GM12878 (cell line): ENCODE data around the gene PHF21B. TPM values are rescaled to one million over a fixed set of nuclear protein-coding genes. Genes with fewer than 3 reads are reported as not detected.

ENCODE experiments used
- ATAC-seq: fragments of 200-7000 bp; cut with Tn5 transposase; 3 replicates; pipeline ENCODE4 v1.9.1; 2020; ENCODE audit warnings: mild to moderate bottlenecking, moderate library complexity
- BruUV-seq: library from RNA; stranded (reverse); fragments of 400-500 nt; replicated peaks from 2 replicates; lab custom pipeline; 2021; lab: Mats Ljungman, UMichigan
- CTCF ChIA-PET: fragments of 300-600 bp; sonication (Branson Sonifier 250); formaldehyde crosslinking; extraction: SDS; loops from one replicate; lab custom pipeline; 2021; ENCODE audit warnings: inconsistent platforms; lab: Yijun Ruan, JAX
- POLR2A ChIA-PET: fragments of 350-600 bp; formaldehyde crosslinking; extraction: SDS; loops from one replicate; lab custom pipeline; 2021; ENCODE audit warnings: inconsistent platforms; lab: Charles Lee
- RAD21 ChIA-PET: fragments of 300-600 bp; sonication (Branson Sonifier 250); formaldehyde crosslinking; loops from one replicate; lab custom pipeline; 2023; ENCODE audit warnings: antibody characterized with exemption; ENCODE audit not compliant: unreplicated experiment; lab: Charles Lee
- SMC1A ChIA-PET: fragments of 300-600 bp; sonication (Branson Sonifier 250); formaldehyde crosslinking; loops from one replicate; lab custom pipeline; 2023; ENCODE audit not compliant: unreplicated experiment, uncharacterized antibody; lab: Charles Lee
- DNase-seq: peaks from one replicate; pipeline ENCODE4 v3.0.0-alpha.2; 2011; ENCODE audit warnings: low read depth, low spot score
- FAIRE-seq: peaks from 3 replicates; lab custom pipeline; 2011; peaks lifted over from hg19 to GRCh38; lab: Jason Lieb, UNC
- H2AFZ ChIP-seq: 2 replicates; pipeline ENCODE4 v1.6.0; 2011; ENCODE audit warnings: low read depth, low read length, control low read depth; ENCODE audit not compliant: control insufficient read depth
- H3K27ac ChIP-seq: 2 replicates; pipeline ENCODE4 v1.5.1; 2011; ENCODE audit warnings: control low read depth; ENCODE audit not compliant: control insufficient read depth, insufficient read depth
- H3K27me3 ChIP-seq, 2 experiments: replicated peaks in 1 of 2; 2 replicates each; pipeline versions ENCODE4 v1.6.0 to v1.6.1; 2011; ENCODE audit warnings: low read length in 1 of 2; ENCODE audit not compliant: control insufficient read depth in 2 of 2, insufficient read depth in 2 of 2
- H3K36me3 ChIP-seq, 2 experiments: 2 replicates each; pipeline ENCODE4 v1.5.1; 2011; ENCODE audit warnings: low read length in 1 of 2; ENCODE audit not compliant: control insufficient read depth in 2 of 2, insufficient read depth in 2 of 2
- H3K4me1 ChIP-seq: 2 replicates; pipeline ENCODE4 v1.6.1; 2011; ENCODE audit warnings: mild to moderate bottlenecking, low read length, moderate library complexity, mixed read lengths; ENCODE audit not compliant: control insufficient read depth, insufficient read depth
- H3K4me2 ChIP-seq: 2 replicates; pipeline ENCODE4 v1.6.0; 2011; ENCODE audit warnings: control low read depth; ENCODE audit not compliant: control insufficient read depth, insufficient read depth
- H3K4me3 ChIP-seq: fragments of 200-600 bp; sonication (generic); 2 replicates; pipeline ENCODE4 v1.5.1; 2016
- H3K79me2 ChIP-seq: 2 replicates; pipeline ENCODE4 v1.6.0; 2011; ENCODE audit warnings: low read length; ENCODE audit not compliant: control insufficient read depth, insufficient read depth
- H3K9ac ChIP-seq: 2 replicates; pipeline ENCODE4 v1.8.0; 2011; ENCODE audit warnings: low read length, control low read depth, mixed read lengths; ENCODE audit not compliant: control insufficient read depth, insufficient read depth
- H3K9me3 ChIP-seq: replicated peaks from 3 replicates; pipeline ENCODE4 v1.5.1; 2011; ENCODE audit warnings: mild to moderate bottlenecking, low read length; ENCODE audit not compliant: control insufficient read depth, insufficient read depth
- H4K20me1 ChIP-seq: 2 replicates; pipeline ENCODE4 v1.6.0; 2011; ENCODE audit not compliant: control insufficient read depth, insufficient read depth
- ATF7 ChIP-seq: fragments of 450-650 bp; IDR thresholded peaks from 2 replicates; pipeline ENCODE4 v1.6.1; 2016; ENCODE audit warnings: low read depth, mild to moderate bottlenecking
- BHLHE40 ChIP-seq, 2 experiments: fragments of 450-650 bp in 1 of 2; IDR thresholded peaks; 2 replicates each; pipeline ENCODE4 v1.6.1; 2011 to 2017; ENCODE audit warnings: low read depth in 2 of 2, borderline replicate concordance in 1 of 2, improper control_type of control experiment in 1 of 2, low read length in 1 of 2, mild to moderate bottlenecking in 1 of 2
- CBFB ChIP-seq: IDR thresholded peaks from 2 replicates; pipeline ENCODE4 v1.6.1; 2016; ENCODE audit warnings: antibody characterized with exemption, low read depth
- CEBPB ChIP-seq, 2 experiments: fragments of 150-350 bp in 1 of 2; IDR thresholded peaks; 2 replicates each; pipeline ENCODE4 v1.6.1; 2012 to 2014; ENCODE audit warnings: low read depth in 2 of 2, low read length in 2 of 2, borderline replicate concordance in 1 of 2, inconsistent platforms in 1 of 2
- FOXM1 ChIP-seq: IDR thresholded peaks from 2 replicates; pipeline ENCODE4 v1.6.1; 2012; ENCODE audit warnings: low read depth, mild to moderate bottlenecking, inconsistent platforms, low read length, moderate library complexity
- HDGF ChIP-seq: fragments of 450-650 bp; IDR thresholded peaks from 2 replicates; pipeline ENCODE4 v1.6.1; 2016; ENCODE audit warnings: antibody characterized with exemption
- IKZF2 ChIP-seq, 2 experiments: fragments of 450-650 bp; IDR thresholded peaks; 2 replicates each; pipeline ENCODE4 v1.6.1; 2017; ENCODE audit warnings: mild to moderate bottlenecking in 2 of 2, moderate library complexity in 2 of 2
- NFXL1 ChIP-seq: fragments of 450-650 bp; IDR thresholded peaks from 2 replicates; pipeline ENCODE4 v1.6.1; 2017; ENCODE audit warnings: antibody characterized with exemption, mild to moderate bottlenecking, borderline replicate concordance
- NFYA ChIP-seq: IDR thresholded peaks from 2 replicates; pipeline ENCODE4 v1.6.1; 2011; ENCODE audit warnings: low read depth, mild to moderate bottlenecking, low read length, improper control_type of control experiment, borderline replicate concordance
- NR2C1 ChIP-seq: fragments of 450-650 bp; IDR thresholded peaks from 2 replicates; pipeline ENCODE4 v1.6.1; 2017; ENCODE audit warnings: antibody characterized with exemption, mild to moderate bottlenecking, moderate library complexity
- NR2F1 ChIP-seq: fragments of 450-650 bp; conservative IDR thresholded peaks from 2 replicates; pipeline ENCODE4 v1.6.1; 2017; ENCODE audit warnings: mild to moderate bottlenecking
- RFX5 ChIP-seq: IDR thresholded peaks from 2 replicates; pipeline ENCODE4 v1.6.1; 2011; ENCODE audit warnings: low read depth, low read length, improper control_type of control experiment
- SMAD5 ChIP-seq: IDR thresholded peaks from 2 replicates; pipeline ENCODE4 v1.6.1; 2016; ENCODE audit warnings: antibody characterized with exemption, low read depth
- SREBF2 ChIP-seq: IDR thresholded peaks from 2 replicates; pipeline ENCODE4 v1.6.1; 2012; ENCODE audit warnings: mild to moderate bottlenecking, low read length
- TCF3 ChIP-seq: IDR thresholded peaks from 2 replicates; pipeline ENCODE4 v1.6.1; 2012; ENCODE audit warnings: low read depth, mild to moderate bottlenecking, low read length, borderline replicate concordance; ENCODE audit not compliant: insufficient read depth
- ZBTB4 ChIP-seq: fragments of 450-650 bp; formaldehyde crosslinking; IDR thresholded peaks from 2 replicates; pipeline ENCODE4 v1.4.0; 2022; ENCODE audit warnings: mild to moderate bottlenecking, moderate library complexity
- WGBS: methylation state at CpG from one replicate; pipeline ENCODE4 v1.1.6; 2016; ENCODE audit warnings: low lambda C conversion rate; ENCODE audit not compliant: insufficient replicate concordance, insufficient coverage; ENCODE audit errors: missing lambda C conversion rate; 5-methylcytosine and 5-hydroxymethylcytosine counted together
- in situ Hi-C: fragments of 300-500 bp; cut with MboI; formaldehyde crosslinking; loops from 9 replicates; pipeline ENCODE4 v1.14.3; 2018; ENCODE audit warnings: mixed read lengths
- intact Hi-C: fragments of 100-400 bp; cut with micrococcal nuclease; formaldehyde crosslinking; loops from one replicate; pipeline ENCODE4 v1.14.2; 2022; ENCODE audit not compliant: unreplicated experiment
- polyA plus RNA-seq, 11 experiments: library from polyadenylated mRNA; depleted of rRNA in 4 of 11; unstranded in 6 of 11; stranded (reverse) in 5 of 11; fragments of >200 nt; fragmentation: Nextera tagmentation in 4 of 11; fragmentation: Illumina TruSeq in 1 of 11; extraction: Ambion mirVana in 4 of 11; extraction: Trizol in 1 of 11; gene quantifications; 1 replicate in 1 of 11; 2 replicates in 10 of 11; pipeline versions ENCODE4 v1.2.1 to v1.2.3, GENCODE V29; 2011 to 2016; ENCODE audit warnings: inconsistent platforms in 2 of 11, missing spikeins in 2 of 11, low read depth in 1 of 11
- total RNA-seq, 4 experiments: library from RNA; depleted of rRNA in 3 of 4; stranded (reverse); fragments of >200 nt in 3 of 4; fragmentation: Illumina TruSeq in 1 of 4; extraction: Trizol in 1 of 4; gene quantifications; 2 replicates each; pipeline versions ENCODE4 v1.2.1 to v1.2.3, GENCODE V29; 2013 to 2021
- TF ChIP-seq, protein P1 (sequence below): IDR thresholded peaks from 2 replicates; pipeline ENCODE4 v1.6.1; 2011; ENCODE audit warnings: borderline replicate concordance, low read depth, mild to moderate bottlenecking, moderate library complexity, low read length; ENCODE audit not compliant: insufficient read depth, poor library complexity, severe bottlenecking

The PHF21B gene
- total and polyA plus RNA-seq, 10 of the 15 experiments (the other 5 are each of a cell fraction or from before 2014, with no cell fraction given): 0.03 to 0.35 TPM; not detected in 8

- no peak for TF ChIP-seq ZBTB4 (CRISPR knock-in tag)
- no peak for TF ChIP-seq BHLHE40 (IDR thresholded peaks at IDR 0.05; ENCODE audit: borderline replicate concordance in 1 of 2, low read depth in 2 of 2, low read length in 1 of 2)
Observed at GRCh38 chr22:44943701-44944324, 66.0 kb downstream of the PHF21B start (continued).

- RAD21 ChIA-PET: no interaction called here
- DNase-seq (no peak), ATAC-seq (no peak), FAIRE-seq (no peak)
- no peak overlapping the region for H3K4me3 ChIP-seq
- no peaks in the 10 kb centered on the region for H3K79me2 ChIP-seq
- POLR2A ChIA-PET: no interaction called here
- H3K27me3 ChIP-seq: peaks cover 2 to 11% of the 10 kb centered on the region in 2 experiments; a peak in 3 of 4 replicates
- intact Hi-C loops (no loop called here), in situ Hi-C loops (no loop called here)
- H3K4me1 ChIP-seq: no peaks in the 10 kb centered on the region
- SMC1A ChIA-PET: no interaction called here
- H2AFZ ChIP-seq: no peak overlapping the region
- no peak overlapping the region for H3K9ac ChIP-seq
- H4K20me1 ChIP-seq: no peaks in the 10 kb centered on the region
- no peaks in the 10 kb centered on the region for H3K9me3 ChIP-seq
- H3K27ac ChIP-seq: no peak overlapping the region
- BruUV-seq: no TSS peak
- H3K36me3 ChIP-seq: no peaks in the 10 kb centered on the region; a peak in 1 of 4 replicates
- H3K4me2 ChIP-seq: no peak overlapping the region
- CTCF ChIA-PET: interaction anchor here (0.8 kb wide), 1 partner anchor 127 kb away, joined by 3 read pairs; no protein-coding TSS in a partner anchor
- 45% methylated on average over 23 of the region's 23 CpGs for WGBS
- TF ChIP-seq, protein P1, sequence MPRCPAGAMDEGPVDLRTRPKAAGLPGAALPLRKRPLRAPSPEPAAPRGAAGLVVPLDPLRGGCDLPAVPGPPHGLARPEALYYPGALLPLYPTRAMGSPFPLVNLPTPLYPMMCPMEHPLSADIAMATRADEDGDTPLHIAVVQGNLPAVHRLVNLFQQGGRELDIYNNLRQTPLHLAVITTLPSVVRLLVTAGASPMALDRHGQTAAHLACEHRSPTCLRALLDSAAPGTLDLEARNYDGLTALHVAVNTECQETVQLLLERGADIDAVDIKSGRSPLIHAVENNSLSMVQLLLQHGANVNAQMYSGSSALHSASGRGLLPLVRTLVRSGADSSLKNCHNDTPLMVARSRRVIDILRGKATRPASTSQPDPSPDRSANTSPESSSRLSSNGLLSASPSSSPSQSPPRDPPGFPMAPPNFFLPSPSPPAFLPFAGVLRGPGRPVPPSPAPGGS: no peak
- TF ChIP-seq NFYA (no peak), ATF7 (no peak), TCF3 (no peak), SREBF2 (no peak), RFX5 (no peak), CEBPB (IDR thresholded peaks at IDR 0.05; ENCODE audit: borderline replicate concordance in 1 of 2, low read depth in 2 of 2, low read length in 2 of 2) (no peak), HDGF (no peak), SMAD5 (no peak), CBFB (no peak), NR2C1 (no peak), NFXL1 (no peak), IKZF2 (IDR thresholded peaks at IDR 0.05) (no peak), NR2F1 (no peak), FOXM1 (no peak)
Observed at GRCh38 chr22:44942979-44943700, 66.7 kb downstream of the PHF21B start.
